Pancreas (tissue), 10 donors: Measurements from ENCODE around the gene MVB12A. TPM values are rescaled to one million over a fixed set of nuclear protein-coding genes. Genes with fewer than 3 reads are reported as not detected.

ENCODE experiments used
- ATAC-seq, 4 donors: fragments of 200-7000 bp; cut with Tn5 transposase; one replicate each; pipeline versions ENCODE4 v1.8.0 to v1.9.1; 2020; ENCODE audit warnings: mild to moderate bottlenecking in 4 of 4, moderate library complexity in 4 of 4
- DNase-seq, 6 donors: peaks; one replicate each; pipeline ENCODE4 v3.0.0-alpha.2; 2020
- FAIRE-seq: peaks from 2 replicates; lab custom pipeline; 2012; peaks lifted over from hg19 to GRCh38; lab: Jason Lieb, UNC
- H3K27ac ChIP-seq, 4 donors: fragments of 200-600 bp; sonication (generic); 1 replicate in 3 of 4; 2 replicates in 1 of 4; pipeline versions ENCODE4 v1.5.0 to v1.8.0; 2020
- H3K27me3 ChIP-seq, 4 donors: fragments of 200-600 bp; one replicate each; pipeline ENCODE4 v1.8.0; 2021
- H3K36me3 ChIP-seq, 3 donors: fragments of 200-600 bp; sonication (generic) in 1 of 3; one replicate each; pipeline versions ENCODE4 v1.5.0 to v1.8.0; 2020 to 2021
- H3K4me1 ChIP-seq, 3 donors: fragments of 200-600 bp; one replicate each; pipeline ENCODE4 v1.8.0; 2021
- H3K4me3 ChIP-seq, 4 donors: fragments of 200-600 bp; sonication (generic) in 2 of 4; one replicate each; pipeline versions ENCODE4 v1.5.0 to v1.8.0; 2020 to 2021
- H3K9me3 ChIP-seq, 4 donors: fragments of 200-600 bp; one replicate each; pipeline ENCODE4 v1.8.0; 2021
- WGBS, 2 donors: extraction: QIAGEN DNeasy Blood & Tissue Kit; methylation state at CpG; one replicate each; pipeline ENCODE4 v1.1.7; 2013; 5-methylcytosine and 5-hydroxymethylcytosine counted together
- intact Hi-C, 3 donors: fragments of 100-400 bp; cut with DNase I; formaldehyde crosslinking; loops; one replicate each; pipeline versions ENCODE4 v1.11.1 to v1.14.2; 2022
- polyA plus RNA-seq, 2 donors: library from polyadenylated mRNA; stranded (reverse); fragments of 200-250 nt; gene quantifications; one replicate each; pipeline ENCODE4 v1.2.3, GENCODE V29; 2013
- total RNA-seq, 6 donors: library from RNA; stranded (reverse); fragmentation: NEBNext Ultra II Directional in 4 of 6; extraction: Animal tissue kit (Norgen Biotek cat#: 25700) in 4 of 6; gene quantifications; one replicate each; pipeline versions ENCODE4 v1.2.1 to v1.2.4, GENCODE V29; 2021 to 2023
- TF ChIP-seq, protein P1 (sequence below), 4 donors: fragments of 200-600 bp; sonication (generic) in 3 of 4; IDR thresholded peaks; one replicate each; pipeline versions ENCODE4 v1.5.0 to v1.8.0; 2021; ENCODE audit warnings: antibody characterized with exemption in 4 of 4
- donor health status: healthy with polysubstance abuse.
- donor health status: DM: no; HTN: no; CAD: no; lungs with moderate emphysema.
- donor health status: DM: no; HTN: no; CAD: no.
- donor health status: control.
- donor health status: control.
- donor health status: Bipolar disorder and iron deficiency.
- donor health status: DM: yes; HTN: yes; CAD: no.
- donor health status: DM: no; HTN: no; CAD: no.
- donor health status: DM: no; HTN: no; CAD: no.
- donor health status: DM: yes; HTN: yes; CAD: no.

The MVB12A gene
- total and polyA plus RNA-seq, 8 donors, result 20.6 to 58.7 (median 25.4) TPM

DNA sequence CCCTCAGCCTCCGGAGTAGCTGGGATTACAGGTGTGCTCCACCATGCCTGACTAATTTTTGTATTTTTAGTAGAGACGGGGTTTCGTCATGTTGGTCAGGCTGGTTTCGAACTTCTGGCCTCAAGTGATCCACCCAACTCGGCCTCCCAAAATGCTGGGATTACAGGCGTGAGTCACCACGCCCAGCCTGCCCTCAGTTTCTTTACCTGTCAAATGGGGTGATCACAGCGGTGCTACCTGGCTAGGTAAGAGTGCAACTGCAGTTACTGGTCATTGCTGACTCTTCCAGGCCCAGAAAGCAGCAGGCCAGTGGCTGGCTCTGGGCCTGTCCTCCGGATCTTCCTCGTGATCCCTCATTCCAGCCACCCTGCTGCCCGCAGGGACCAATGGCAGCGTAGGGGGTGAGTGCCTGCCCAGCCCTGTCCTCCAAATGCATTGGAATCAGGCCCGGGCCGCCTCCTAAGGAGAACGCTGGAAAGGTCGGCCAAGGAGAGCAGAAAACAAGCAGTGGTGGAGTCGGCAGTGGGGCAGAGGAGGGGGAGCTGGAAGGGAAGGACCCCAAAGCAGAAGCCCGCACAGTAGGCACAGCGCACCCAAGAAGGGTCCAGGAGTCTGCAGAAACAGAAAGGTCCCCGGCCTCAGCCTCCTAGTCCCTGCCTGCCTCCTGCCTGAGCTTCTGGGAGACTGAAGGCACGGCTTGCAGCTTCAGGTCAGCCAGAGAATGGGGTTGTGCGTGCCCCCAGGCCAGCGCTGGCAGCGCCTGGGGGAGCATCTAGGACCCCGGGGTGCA is 48.6 kb downstream of the MVB12A start:
- no peak for ATAC-seq
- WGBS, 2 donors, result 61 to 65% methylated on average over 25 of the region's 25 CpGs
- Histone ChIP-seq H3K4me1 (peaks cover 0 to 10% (median 0%) of the 10 kb centered on the region in 3 donors), H3K36me3 (no peaks in the 10 kb centered on the region), H3K4me3 (peak overlapping the region in 3 of 4 donors; percentile 46 to 78 (median 77)), H3K27me3 (no peaks in the 10 kb centered on the region), H3K9me3 (no peaks in the 10 kb centered on the region), H3K27ac (peak overlapping the region; percentile 47 to 90 (median 84))
- DNase-seq, result peak in 4 of 6 donors; percentile 44 to 75 (median 54)
- TF ChIP-seq, protein P1, sequence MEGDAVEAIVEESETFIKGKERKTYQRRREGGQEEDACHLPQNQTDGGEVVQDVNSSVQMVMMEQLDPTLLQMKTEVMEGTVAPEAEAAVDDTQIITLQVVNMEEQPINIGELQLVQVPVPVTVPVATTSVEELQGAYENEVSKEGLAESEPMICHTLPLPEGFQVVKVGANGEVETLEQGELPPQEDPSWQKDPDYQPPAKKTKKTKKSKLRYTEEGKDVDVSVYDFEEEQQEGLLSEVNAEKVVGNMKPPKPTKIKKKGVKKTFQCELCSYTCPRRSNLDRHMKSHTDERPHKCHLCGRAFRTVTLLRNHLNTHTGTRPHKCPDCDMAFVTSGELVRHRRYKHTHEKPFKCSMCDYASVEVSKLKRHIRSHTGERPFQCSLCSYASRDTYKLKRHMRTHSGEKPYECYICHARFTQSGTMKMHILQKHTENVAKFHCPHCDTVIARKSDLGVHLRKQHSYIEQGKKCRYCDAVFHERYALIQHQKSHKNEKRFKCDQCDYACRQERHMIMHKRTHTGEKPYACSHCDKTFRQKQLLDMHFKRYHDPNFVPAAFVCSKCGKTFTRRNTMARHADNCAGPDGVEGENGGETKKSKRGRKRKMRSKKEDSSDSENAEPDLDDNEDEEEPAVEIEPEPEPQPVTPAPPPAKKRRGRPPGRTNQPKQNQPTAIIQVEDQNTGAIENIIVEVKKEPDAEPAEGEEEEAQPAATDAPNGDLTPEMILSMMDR (IDR thresholded peaks at IDR 0.05), result no peak
- no peak for FAIRE-seq
- intact Hi-C loops, result loop anchor here in 1 of 3 donors (5.0 kb wide), 1 partner anchor 121 kb away; no protein-coding TSS in a partner anchor

- Histone ChIP-seq H3K9me3 (no peaks in the 10 kb centered on the region), H3K4me3 (peak overlapping the region; percentile 46 to 78 (median 74)), H3K27ac (peak overlapping the region; percentile 47 to 90 (median 84)), H3K36me3 (no peaks in the 10 kb centered on the region), H3K27me3 (no peaks in the 10 kb centered on the region), H3K4me1 (peaks cover 0 to 10% (median 0%) of the 10 kb centered on the region in 3 donors)
- DNase-seq (no peak), FAIRE-seq (no peak), ATAC-seq (peak in 3 of 4 donors; percentile 0 to 1 (median 1))
- WGBS, 2 donors, result 2% methylated on average over 19 of the region's 19 CpGs
- TF ChIP-seq, protein P1 (IDR thresholded peaks at IDR 0.05), result no peak
- intact Hi-C loops, result loop anchor here in 1 of 3 donors (5.0 kb wide), 1 partner anchor 122 kb away; no protein-coding TSS in a partner anchor
Measured at GRCh38 chr19:17469092-17469480, 49.2 kb downstream of the MVB12A start.

- ATAC-seq (peak; percentile 80 to 85 (median 82)), DNase-seq (peak; percentile 94 to 99 (median 98)), FAIRE-seq (no peak)
- H3K27me3 ChIP-seq, result no peaks in the 10 kb centered on the region
- peak overlapping the region; percentile 70 to 88 (median 78) for H3K4me3 ChIP-seq
- H3K27ac ChIP-seq, result peak overlapping the region; percentile 47 to 90 (median 84)
- 0 to 1% methylated on average over 31 of the region's 31 CpGs for WGBS, 2 donors
- TF ChIP-seq, protein P1 (IDR thresholded peaks at IDR 0.05), result no peak
- H3K4me1 ChIP-seq, result peaks cover 0 to 10% (median 0%) of the 10 kb centered on the region in 3 donors
- H3K36me3 ChIP-seq, result no peaks in the 10 kb centered on the region
- intact Hi-C loops, result loop anchor here in 1 of 3 donors (5.0 kb wide), 1 partner anchor 122 kb away; no protein-coding TSS in a partner anchor
- H3K9me3 ChIP-seq, result no peaks in the 10 kb centered on the region
Measured at GRCh38 chr19:17469481-17470067, 49.7 kb downstream of the MVB12A start.

DNA sequence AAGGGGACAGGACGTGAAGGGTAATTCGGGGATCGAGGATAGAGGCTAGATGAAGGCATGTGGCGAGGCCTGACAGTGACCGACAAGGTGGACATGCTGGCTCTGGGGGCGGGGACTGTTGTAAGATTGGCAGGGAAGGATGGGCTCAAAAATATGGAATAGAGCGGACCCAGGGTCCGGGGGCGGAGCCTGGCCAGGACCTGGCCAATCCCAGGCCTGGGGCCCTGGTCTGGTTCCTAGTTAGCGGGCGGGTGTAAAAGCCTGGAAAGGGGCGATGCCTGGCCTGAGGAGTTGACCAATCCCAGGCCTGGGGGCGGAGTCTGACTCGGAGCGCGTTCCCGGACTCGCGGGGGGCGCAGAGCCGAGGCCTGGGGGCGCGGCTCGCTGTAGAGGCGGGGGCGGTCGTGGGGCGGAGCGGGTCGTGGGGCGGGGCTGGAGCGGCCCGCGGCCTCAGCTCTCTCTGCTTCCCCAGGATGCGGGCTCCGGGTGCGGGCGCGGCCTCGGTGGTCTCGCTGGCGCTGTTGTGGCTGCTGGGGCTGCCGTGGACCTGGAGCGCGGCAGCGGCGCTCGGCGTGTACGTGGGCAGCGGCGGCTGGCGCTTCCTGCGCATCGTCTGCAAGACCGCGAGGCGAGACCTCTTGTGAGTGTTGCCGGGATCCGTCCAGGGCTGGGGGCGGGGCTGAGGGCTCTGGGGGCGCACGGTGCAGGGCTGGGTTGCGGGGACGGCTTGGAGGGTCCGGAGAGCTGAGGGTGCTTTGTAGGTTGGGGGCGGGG is 50.4 kb downstream of the MVB12A start, which contains the start of gene SLC27A1:
Gene SLC27A1, plus strand, starts transcription at position 457 of the 774 bp plus-strand sequence. Its CDS starts 17 bp downstream, at position 474.
- H3K27ac ChIP-seq, result peak within 1 kb of the TSS; percentile 52 to 90 (median 84)
- H3K9me3 ChIP-seq, result no peaks in the 10 kb centered on the region
- ATAC-seq (peak; percentile 84 to 90 (median 86)), DNase-seq (peak; percentile 95 to 99 (median 98)), FAIRE-seq (peak; percentile 89)
- H3K4me1 ChIP-seq, result peaks cover 0 to 12% (median 0%) of the 10 kb centered on the region in 3 donors
- TF ChIP-seq, protein P1 (IDR thresholded peaks at IDR 0.05), result no peak
- H3K27me3 ChIP-seq, result no peaks in the 10 kb centered on the region
- WGBS, 2 donors, result 0% methylated on average over 52 to 67 of the region's 67 CpGs
- peak within 1 kb of the TSS; percentile 70 to 88 (median 78) for H3K4me3 ChIP-seq
- H3K36me3 ChIP-seq, result no peaks in the 10 kb centered on the region
- intact Hi-C loops, result no loop called here
